ENCODE data around the gene ANXA6. TPM values are rescaled to one million over a fixed set of nuclear protein-coding genes. Genes with fewer than 3 reads are reported as not detected.

The ANXA6 gene
- total RNA-seq, 2 donors from 2014 or later, result 21.2 to 39.8 TPM

Other genes with a start within 250 kb of the ANXA6 start
- 10 to 100 TPM; 30.2 to 60.5 TPM for gene GPX3, start 137.2 kb downstream of the ANXA6 start, total RNA-seq
- 100 to 1,000 TPM; 153 to 220 TPM for gene TNIP1, start 76.7 kb downstream of the ANXA6 start, total RNA-seq
- gene CCDC69, start 66.3 kb upstream of the ANXA6 start, total RNA-seq, result 10 to 100 TPM in 1 of 2 donors, 1 to 10 TPM in 1; 4.2 to 23.8 TPM
- gene GM2A, start 95.4 kb upstream of the ANXA6 start, total RNA-seq, result 10 to 100 TPM; 22.0 to 27.2 TPM
- not detected for gene SLC36A3, start 146.0 kb upstream of the ANXA6 start, total RNA-seq
- not detected for gene SLC36A2, start 189.8 kb upstream of the ANXA6 start, total RNA-seq